Fibroblast of lung (primary cell): ENCODE measurements around the gene MYEF2. TPM values are rescaled to one million over a fixed set of nuclear protein-coding genes. Genes with fewer than 3 reads are reported as not detected.
A peak's percentile ranks its signal among the peaks of the same experiment; 100 is the strongest.

Source experiments
- DNase-seq, 2 donors: peaks; one replicate each; pipeline versions ENCODE4 v3.0.0 to v3.0.0-alpha.2; 2010; ENCODE audit warnings: low read depth in 2 of 2
- H2AFZ ChIP-seq: 2 replicates; pipeline ENCODE4 v1.5.1; 2012; ENCODE audit warnings: low read length, control low read depth, inconsistent platforms
- H3K27ac ChIP-seq: 2 replicates; pipeline ENCODE4 v1.5.1; 2011; ENCODE audit warnings: low read length, control low read depth; ENCODE audit not compliant: insufficient read depth
- H3K27me3 ChIP-seq: 2 replicates; pipeline ENCODE4 v1.5.1; 2011; ENCODE audit warnings: mild to moderate bottlenecking, low read length; ENCODE audit not compliant: control insufficient read depth, insufficient read depth
- H3K36me3 ChIP-seq: 2 replicates; pipeline ENCODE4 v1.5.1; 2011; ENCODE audit warnings: low read length; ENCODE audit not compliant: control insufficient read depth, insufficient read depth
- H3K4me1 ChIP-seq: 2 replicates; pipeline ENCODE4 v1.5.1; 2011; ENCODE audit warnings: low read length; ENCODE audit not compliant: control insufficient read depth, insufficient read depth; ENCODE audit errors: extremely low read depth
- H3K4me2 ChIP-seq: 2 replicates; pipeline ENCODE4 v1.5.1; 2011; ENCODE audit warnings: low read length, control low read depth; ENCODE audit not compliant: insufficient read depth; ENCODE audit errors: extremely low read depth
- H3K4me3 ChIP-seq, 4 experiments: fragments of 200-600 bp in 1 of 4; sonication (generic) in 1 of 4; replicated peaks in 1 of 4; 2 replicates each; pipeline ENCODE4 v1.5.1; 2011 to 2016; ENCODE audit warnings: low read length in 4 of 4, low read depth in 3 of 4, mild to moderate bottlenecking in 3 of 4, control low read depth in 2 of 4, inconsistent platforms in 1 of 4, mixed read lengths in 1 of 4; ENCODE audit not compliant: insufficient read depth in 1 of 4; ENCODE audit errors: control extremely low read depth in 1 of 4
- H3K79me2 ChIP-seq: 2 replicates; pipeline ENCODE4 v1.5.1; 2012; ENCODE audit warnings: mild to moderate bottlenecking, low read length, inconsistent platforms; ENCODE audit not compliant: control insufficient read depth, insufficient read depth
- H3K9ac ChIP-seq: 2 replicates; pipeline ENCODE4 v1.5.1; 2011; ENCODE audit warnings: mild to moderate bottlenecking, low read length, control low read depth; ENCODE audit not compliant: insufficient read depth
- H3K9me3 ChIP-seq: 2 replicates; pipeline ENCODE4 v1.5.1; 2012; ENCODE audit warnings: low read depth, low read length; ENCODE audit not compliant: control insufficient read depth, insufficient read depth
- H4K20me1 ChIP-seq: 2 replicates; pipeline ENCODE4 v1.5.1; 2011; ENCODE audit warnings: low read length; ENCODE audit not compliant: control insufficient read depth, insufficient read depth; ENCODE audit errors: extremely low read depth
- CTCF ChIP-seq, 2 donors: IDR thresholded peaks in 1 of 2; conservative IDR thresholded peaks in 1 of 2; 1 replicate in 1 of 2; 2 replicates in 1 of 2; pipeline ENCODE4 v1.5.1; 2011 to 2012; ENCODE audit warnings: low read length in 2 of 2, control low read depth in 1 of 2, inconsistent platforms in 1 of 2, low read depth in 1 of 2, mild to moderate bottlenecking in 1 of 2
- EZH2 ChIP-seq: IDR thresholded peaks from 2 replicates; pipeline ENCODE4 v1.5.1; 2012; ENCODE audit warnings: low read length, control low read depth, mild to moderate bottlenecking; ENCODE audit errors: missing control alignments
- polyA plus RNA-seq, 2 donors: library from polyadenylated mRNA; depleted of rRNA in 1 of 2; stranded (reverse) in 1 of 2; unstranded in 1 of 2; fragments of >200 nt; gene quantifications; 2 replicates each; pipeline ENCODE4 v1.2.1, GENCODE V29; 2011 to 2012; ENCODE audit warnings: missing spikeins in 1 of 2
- total RNA-seq: library from RNA; depleted of rRNA; stranded (reverse); fragments of >200 nt; gene quantifications from 2 replicates; pipeline ENCODE4 v1.2.1, GENCODE V29; 2014

MYEF2 gene
- total and polyA plus RNA-seq, 2 donors (not counting 1 experiment from before 2014, with no cell fraction given) = 5.3 to 13.5 TPM

- DNase-seq = peak in 1 of 2 donors; percentile 3
- H3K36me3 ChIP-seq = no peaks in the 10 kb centered on the region
- no peaks in the 10 kb centered on the region for H3K27me3 ChIP-seq
Measured at GRCh38 chr15:48221885-48222284, 43.8 kb upstream of the MYEF2 start.

GRCh38 chr15:48221261-48221660, 43.2 kb upstream of the MYEF2 start:
- H3K27ac ChIP-seq = no peak overlapping the region
- no peaks in the 10 kb centered on the region for H3K36me3 ChIP-seq
- no peaks in the 10 kb centered on the region for H3K4me1 ChIP-seq
- H3K27me3 ChIP-seq = no peaks in the 10 kb centered on the region
- no peaks in the 10 kb centered on the region for H3K9me3 ChIP-seq
- no peaks in the 10 kb centered on the region for H3K79me2 ChIP-seq
- no peak overlapping the region for H3K9ac ChIP-seq
- H3K4me3 ChIP-seq = no peak overlapping the region
- no peak for DNase-seq
- H3K4me2 ChIP-seq = no peak overlapping the region
- no peaks in the 10 kb centered on the region for H4K20me1 ChIP-seq
- no peak for TF ChIP-seq EZH2
- TF ChIP-seq CTCF (conservative IDR thresholded peaks at IDR 0.05 in 1 of 2, IDR thresholded peaks at IDR 0.05 in 1 of 2; ENCODE audit: low read depth in 1 of 2, low read length in 2 of 2) = no peak
- H2AFZ ChIP-seq = no peak overlapping the region

More at GRCh38 chr15:48221885-48222284, 43.8 kb upstream of the MYEF2 start:
- H3K4me1 ChIP-seq = no peaks in the 10 kb centered on the region
- H3K9ac ChIP-seq = no peak overlapping the region
- H3K79me2 ChIP-seq = no peaks in the 10 kb centered on the region
- H3K4me3 ChIP-seq = no peak overlapping the region
- no peaks in the 10 kb centered on the region for H3K9me3 ChIP-seq
- H4K20me1 ChIP-seq = no peaks in the 10 kb centered on the region
- no peak for TF ChIP-seq EZH2
- no peak for TF ChIP-seq CTCF (conservative IDR thresholded peaks at IDR 0.05 in 1 of 2, IDR thresholded peaks at IDR 0.05 in 1 of 2; ENCODE audit: low read depth in 1 of 2, low read length in 2 of 2)
- no peak overlapping the region for H3K4me2 ChIP-seq
- no peak overlapping the region for H3K27ac ChIP-seq
- H2AFZ ChIP-seq = no peak overlapping the region

GRCh38 chr15:48205981-48206380, 27.9 kb upstream of the MYEF2 start, which contains the start of gene SLC12A1:
SLC12A1 (plus strand) TSS chr15:48206302; CDS start chr15:48207720, 1,418 bp downstream.
- Histone ChIP-seq H3K4me2 (no peak within 1 kb of the TSS), H3K79me2 (no peaks in the 10 kb centered on the region)
- TF ChIP-seq CTCF (conservative IDR thresholded peaks at IDR 0.05 in 1 of 2, IDR thresholded peaks at IDR 0.05 in 1 of 2; ENCODE audit: low read depth in 1 of 2, low read length in 2 of 2) (no peak), EZH2 (no peak)

More at GRCh38 chr15:48205981-48206380, 27.9 kb upstream of the MYEF2 start, which contains the start of gene SLC12A1:
- Histone ChIP-seq H4K20me1 (no peaks in the 10 kb centered on the region), H3K27ac (no peak within 1 kb of the TSS), H3K9ac (no peak within 1 kb of the TSS), H3K27me3 (no peaks in the 10 kb centered on the region), H3K4me3 (no peak within 1 kb of the TSS), H2AFZ (no peak within 1 kb of the TSS), H3K36me3 (no peaks in the 10 kb centered on the region), H3K4me1 (no peaks in the 10 kb centered on the region), H3K9me3 (no peaks in the 10 kb centered on the region)
- no peak for DNase-seq
